Neural progenitor cell (in vitro differentiated cells): Measurements from ENCODE around the gene ARHGAP40. TPM values are rescaled to one million over a fixed set of nuclear protein-coding genes. Genes with fewer than 3 reads are reported as not detected.

ENCODE experiments used
- DNase-seq: peaks from one replicate; pipeline ENCODE4 v3.0.0-alpha.2; 2016; ENCODE audit warnings: low spot score
- H2AFZ ChIP-seq: fragments of 200-600 bp; sonication (generic); replicated peaks from 2 replicates; pipeline ENCODE4 v1.6.1; 2016; ENCODE audit warnings: antibody characterized with exemption
- H3F3A ChIP-seq: fragments of 200-600 bp; sonication (generic); 2 replicates; pipeline ENCODE4 v1.6.1; 2016; ENCODE audit warnings: antibody characterized with exemption, low read depth
- H3K27ac ChIP-seq: fragments of 200-600 bp; sonication (generic); 2 replicates; pipeline ENCODE4 v1.5.1; 2016; ENCODE audit warnings: mild to moderate bottlenecking
- H3K27me3 ChIP-seq: fragments of 200-600 bp; sonication (generic); 2 replicates; pipeline ENCODE4 v1.6.1; 2016; ENCODE audit warnings: mild to moderate bottlenecking, moderate library complexity
- H3K36me3 ChIP-seq: fragments of 200-600 bp; sonication (generic); 2 replicates; pipeline ENCODE4 v1.5.1; 2016
- H3K4me1 ChIP-seq: fragments of 200-600 bp; sonication (generic); 2 replicates; pipeline ENCODE4 v1.6.1; 2016; ENCODE audit warnings: mixed run types
- H3K4me2 ChIP-seq: fragments of 200-600 bp; sonication (generic); 2 replicates; pipeline ENCODE4 v1.6.1; 2016
- H3K4me3 ChIP-seq: fragments of 200-600 bp; sonication (generic); 2 replicates; pipeline ENCODE4 v1.5.1; 2016
- H3K79me2 ChIP-seq: fragments of 200-600 bp; sonication (generic); 2 replicates; pipeline ENCODE4 v1.6.1; 2016; ENCODE audit warnings: low read depth
- H3K9ac ChIP-seq: fragments of 200-600 bp; sonication (generic); 2 replicates; pipeline ENCODE4 v1.6.1; 2016
- H3K9me3 ChIP-seq: fragments of 200-600 bp; sonication (generic); 2 replicates; pipeline ENCODE4 v1.5.1; 2016; ENCODE audit warnings: low read depth
- H4K20me1 ChIP-seq: fragments of 200-600 bp; sonication (generic); 2 replicates; pipeline ENCODE4 v1.6.1; 2016; ENCODE audit warnings: low read depth
- H3K27ac Mint-ChIP-seq: 3 replicates; pipeline ENCODE4 v1.8.0; 2021; ENCODE audit warnings: mixed read lengths
- H3K27me3 Mint-ChIP-seq: 2 replicates; pipeline ENCODE4 v1.8.0; 2022; ENCODE audit warnings: low read depth, mild to moderate bottlenecking, inconsistent platforms, moderate library complexity, mixed read lengths; ENCODE audit not compliant: insufficient read depth
- H3K36me3 Mint-ChIP-seq: 3 replicates; pipeline ENCODE4 v1.8.0; 2021; ENCODE audit warnings: mixed read lengths
- H3K4me1 Mint-ChIP-seq: 3 replicates; pipeline ENCODE4 v1.8.0; 2021; ENCODE audit warnings: mixed read lengths
- H3K4me3 Mint-ChIP-seq: 3 replicates; pipeline ENCODE4 v1.8.0; 2021; ENCODE audit warnings: mild to moderate bottlenecking, moderate library complexity, mixed read lengths
- H3K9me3 Mint-ChIP-seq: 3 replicates; pipeline ENCODE4 v1.8.0; 2020; ENCODE audit warnings: mixed read lengths
- EZH2 ChIP-seq: fragments of 200-600 bp; sonication (generic); IDR thresholded peaks from 2 replicates; pipeline ENCODE4 v1.6.1; 2017; ENCODE audit warnings: antibody characterized with exemption, mild to moderate bottlenecking, moderate library complexity
- EZH2phosphoT487 ChIP-seq: fragments of 200-600 bp; sonication (generic); IDR thresholded peaks from 2 replicates; pipeline ENCODE4 v1.6.1; 2017; ENCODE audit warnings: antibody characterized with exemption
- total RNA-seq: library from RNA; depleted of rRNA; stranded (reverse); fragments of >200 nt; gene quantifications from 2 replicates; pipeline ENCODE4 v1.2.3, GENCODE V29; 2015; ENCODE audit warnings: low replicate concordance
- TF ChIP-seq, protein P1 (sequence below): fragments of 200-600 bp; sonication (generic); IDR thresholded peaks from 2 replicates; pipeline ENCODE4 v1.5.1; 2017; ENCODE audit warnings: antibody characterized with exemption, mild to moderate bottlenecking

ARHGAP40 gene
- total RNA-seq, 1 donor from 2014 or later = not detected

- no peak overlapping the region for H3K9ac ChIP-seq
- no peak overlapping the region for H2AFZ ChIP-seq
- peak overlapping the region; percentile 42 for H3K4me2 ChIP-seq
- Mint-ChIP-seq H3K4me3 (no peak overlapping the region), H3K4me1 (peaks cover 18% of the 10 kb centered on the region), H3K27ac (no peak overlapping the region), H3K36me3 (no peaks in the 10 kb centered on the region), H3K27me3 (peaks cover 43% of the 10 kb centered on the region), H3K9me3 (no peaks in the 10 kb centered on the region)
- peaks cover 31% of the 10 kb centered on the region for H3F3A ChIP-seq
- TF ChIP-seq EZH2phosphoT487 (no peak), EZH2 (no peak)
- TF ChIP-seq, protein P1, sequence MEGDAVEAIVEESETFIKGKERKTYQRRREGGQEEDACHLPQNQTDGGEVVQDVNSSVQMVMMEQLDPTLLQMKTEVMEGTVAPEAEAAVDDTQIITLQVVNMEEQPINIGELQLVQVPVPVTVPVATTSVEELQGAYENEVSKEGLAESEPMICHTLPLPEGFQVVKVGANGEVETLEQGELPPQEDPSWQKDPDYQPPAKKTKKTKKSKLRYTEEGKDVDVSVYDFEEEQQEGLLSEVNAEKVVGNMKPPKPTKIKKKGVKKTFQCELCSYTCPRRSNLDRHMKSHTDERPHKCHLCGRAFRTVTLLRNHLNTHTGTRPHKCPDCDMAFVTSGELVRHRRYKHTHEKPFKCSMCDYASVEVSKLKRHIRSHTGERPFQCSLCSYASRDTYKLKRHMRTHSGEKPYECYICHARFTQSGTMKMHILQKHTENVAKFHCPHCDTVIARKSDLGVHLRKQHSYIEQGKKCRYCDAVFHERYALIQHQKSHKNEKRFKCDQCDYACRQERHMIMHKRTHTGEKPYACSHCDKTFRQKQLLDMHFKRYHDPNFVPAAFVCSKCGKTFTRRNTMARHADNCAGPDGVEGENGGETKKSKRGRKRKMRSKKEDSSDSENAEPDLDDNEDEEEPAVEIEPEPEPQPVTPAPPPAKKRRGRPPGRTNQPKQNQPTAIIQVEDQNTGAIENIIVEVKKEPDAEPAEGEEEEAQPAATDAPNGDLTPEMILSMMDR = no peak
- no peaks in the 10 kb centered on the region for H4K20me1 ChIP-seq
- H3K36me3 ChIP-seq = no peaks in the 10 kb centered on the region
- H3K9me3 ChIP-seq = no peaks in the 10 kb centered on the region
- no peaks in the 10 kb centered on the region for H3K79me2 ChIP-seq
- peaks cover 23% of the 10 kb centered on the region for H3K4me1 ChIP-seq
- H3K4me3 ChIP-seq = no peak overlapping the region
- H3K27ac ChIP-seq = no peak overlapping the region
- no peak for DNase-seq
- H3K27me3 ChIP-seq = peaks cover 52% of the 10 kb centered on the region
These were observed 69.2 kb downstream of the ARHGAP40 start for GRCh38 chr20:38670786-38671185.

DNA sequence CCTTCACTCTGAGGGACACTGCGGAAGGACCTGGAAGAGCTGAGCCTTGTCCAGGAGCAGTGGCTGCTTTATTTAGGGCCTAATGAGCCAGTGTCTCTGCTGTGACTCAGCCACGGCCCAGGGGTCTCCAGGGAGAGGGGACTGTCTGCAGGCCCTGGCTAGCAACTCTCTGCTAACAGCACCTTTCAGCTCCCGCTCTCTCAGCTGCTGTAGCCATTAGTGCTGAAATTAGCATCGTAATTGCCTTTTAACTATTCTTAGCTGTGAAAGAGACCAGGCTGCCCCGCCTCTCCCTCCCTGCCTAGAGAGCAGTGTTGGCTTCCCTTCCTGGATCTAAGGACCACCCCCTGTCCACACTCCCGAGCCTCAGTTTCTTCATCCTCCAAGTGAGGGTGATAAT is 69.6 kb downstream of the ARHGAP40 start:
- Mint-ChIP-seq H3K4me1 (peaks cover 14% of the 10 kb centered on the region), H3K27me3 (peaks cover 43% of the 10 kb centered on the region), H3K4me3 (no peak overlapping the region), H3K36me3 (no peaks in the 10 kb centered on the region), H3K9me3 (no peaks in the 10 kb centered on the region), H3K27ac (no peak overlapping the region)
- Histone ChIP-seq H4K20me1 (no peaks in the 10 kb centered on the region), H3K27ac (no peak overlapping the region), H2AFZ (no peak overlapping the region), H3K9ac (no peak overlapping the region), H3K27me3 (peaks cover 56% of the 10 kb centered on the region), H3K79me2 (no peaks in the 10 kb centered on the region), H3K4me1 (peaks cover 19% of the 10 kb centered on the region), H3K4me3 (no peak overlapping the region), H3K36me3 (no peaks in the 10 kb centered on the region), H3F3A (peaks cover 31% of the 10 kb centered on the region), H3K9me3 (no peaks in the 10 kb centered on the region), H3K4me2 (peak overlapping the region; percentile 42)
- TF ChIP-seq, protein P1 = no peak
- no peak for TF ChIP-seq EZH2phosphoT487
- no peak for TF ChIP-seq EZH2
- peak; percentile 57 for DNase-seq

- Histone ChIP-seq H3K4me1 (peaks cover 14% of the 10 kb centered on the region), H3K9me3 (no peaks in the 10 kb centered on the region), H3K9ac (no peak overlapping the region), H3K36me3 (no peaks in the 10 kb centered on the region), H3K4me2 (no peak overlapping the region), H3K79me2 (no peaks in the 10 kb centered on the region), H2AFZ (no peak overlapping the region), H4K20me1 (no peaks in the 10 kb centered on the region), H3K27me3 (peaks cover 62% of the 10 kb centered on the region), H3K4me3 (no peak overlapping the region), H3F3A (peaks cover 31% of the 10 kb centered on the region), H3K27ac (no peak overlapping the region)
- Mint-ChIP-seq H3K9me3 (no peaks in the 10 kb centered on the region), H3K4me1 (peaks cover 8% of the 10 kb centered on the region), H3K4me3 (no peak overlapping the region), H3K27ac (no peak overlapping the region), H3K36me3 (no peaks in the 10 kb centered on the region), H3K27me3 (peaks cover 46% of the 10 kb centered on the region)
- no peak for DNase-seq
- TF ChIP-seq, protein P1 = no peak
- TF ChIP-seq EZH2 (no peak), EZH2phosphoT487 (no peak)
These were observed 70.2 kb downstream of the ARHGAP40 start for GRCh38 chr20:38671701-38672292.
